Activated CD4-positive, alpha-beta memory T cell treated with anti-CD3 and anti-CD28 coated beads, Interleukin-2, amount 10 ng/mL, durations not matched to agents 7 days and 5 days (primary cell): ENCODE results near the gene MS4A1. TPM values are rescaled to one million over a fixed set of nuclear protein-coding genes. Genes with fewer than 3 reads are reported as not detected.
"Not testable (repeated sequence)": the region's sequence is repeated elsewhere in the genome, so short reads cannot be mapped to it uniquely, and the experiment has no call there.

ENCODE experiments used
- CTCF ChIA-PET: fragments of 350-600 bp; sonication (Branson Sonifier 250); formaldehyde crosslinking; loops from one replicate; lab custom pipeline; 2021; ENCODE audit warnings: antibody characterized with exemption, inconsistent platforms; lab: Charles Lee
- POLR2A ChIA-PET: fragments of 350-600 bp; sonication (Branson Sonifier 250); formaldehyde crosslinking; loops from one replicate; lab custom pipeline; 2021; ENCODE audit warnings: antibody characterized with exemption; lab: Charles Lee
- DNase-seq: peaks from one replicate; pipeline ENCODE4 v3.0.0-alpha.2; 2020
- H3K27ac Mint-ChIP-seq: one replicate; pipeline ENCODE4 v1.8.0; 2021; ENCODE audit warnings: mild to moderate bottlenecking, mixed read lengths
- H3K27me3 Mint-ChIP-seq: one replicate; pipeline ENCODE4 v1.8.0; 2021; ENCODE audit warnings: mixed read lengths
- H3K36me3 Mint-ChIP-seq: one replicate; pipeline ENCODE4 v1.8.0; 2021; ENCODE audit warnings: low read depth, mixed read lengths
- H3K4me1 Mint-ChIP-seq: one replicate; pipeline ENCODE4 v1.8.0; 2021; ENCODE audit warnings: mixed read lengths
- H3K4me3 Mint-ChIP-seq: one replicate; pipeline ENCODE4 v1.8.0; 2021; ENCODE audit warnings: mild to moderate bottlenecking, mixed read lengths
- H3K9me3 Mint-ChIP-seq: one replicate; pipeline ENCODE4 v1.8.0; 2021; ENCODE audit warnings: mixed read lengths
- total RNA-seq, 2 experiments: library from RNA; stranded (reverse); gene quantifications; one replicate each; pipeline ENCODE4 v1.2.3, GENCODE V29; 2021

Gene MS4A1
- total RNA-seq, 2 experiments from 2014 or later, result not detected

- no peak for DNase-seq
- no peaks in the 10 kb centered on the region for H3K4me1 Mint-ChIP-seq
- no peak overlapping the region for H3K27ac Mint-ChIP-seq
Observed at GRCh38 chr11:60469723-60470122, 14.1 kb downstream of the MS4A1 start.

GRCh38 chr11:60477035-60477445, 21.4 kb downstream of the MS4A1 start:
- Mint-ChIP-seq H3K4me3 (no peak overlapping the region), H3K4me1 (peaks cover 1% of the 10 kb centered on the region), H3K9me3 (no peaks in the 10 kb centered on the region), H3K27me3 (peaks cover 19% of the 10 kb centered on the region), H3K27ac (no peak overlapping the region), H3K36me3 (no peaks in the 10 kb centered on the region)
- ChIA-PET CTCF (interaction anchor here (0.6 kb wide), 1 partner anchor 143 kb away, joined by 3 read pairs; no protein-coding TSS in a partner anchor), POLR2A (interaction anchor here (0.7 kb wide), 1 partner anchor 21 kb away, joined by 4 read pairs; the partner anchor contains the start of gene MS4A1)
- DNase-seq, result no peak

More at GRCh38 chr11:60469723-60470122, 14.1 kb downstream of the MS4A1 start:
- no peaks in the 10 kb centered on the region for H3K36me3 Mint-ChIP-seq
- ChIA-PET CTCF (no interaction called here), POLR2A (no interaction called here)
- no peak overlapping the region for H3K4me3 Mint-ChIP-seq
- no peaks in the 10 kb centered on the region for H3K9me3 Mint-ChIP-seq
- peaks cover 13% of the 10 kb centered on the region for H3K27me3 Mint-ChIP-seq

- Mint-ChIP-seq H3K36me3 (no peaks in the 10 kb centered on the region), H3K27ac (no peak overlapping the region), H3K9me3 (no peaks in the 10 kb centered on the region), H3K4me3 (no peak overlapping the region), H3K4me1 (peaks cover 9% of the 10 kb centered on the region), H3K27me3 (peaks cover 15% of the 10 kb centered on the region)
- DNase-seq, result no peak
- POLR2A ChIA-PET, result no interaction called here
- CTCF ChIA-PET, result interaction anchor here (1.1 to 1.2 kb wide), 2 partner anchors 119 to 138 kb away, joined by 3 to 4 read pairs; no protein-coding TSS in a partner anchor
Observed at GRCh38 chr11:60482361-60482760, 26.7 kb downstream of the MS4A1 start.

GRCh38 chr11:60485987-60486386, 30.3 kb downstream of the MS4A1 start:
- Mint-ChIP-seq H3K27me3 (peaks cover 6% of the 10 kb centered on the region), H3K9me3 (no peaks in the 10 kb centered on the region), H3K4me3 (no peak overlapping the region), H3K27ac (no peak overlapping the region), H3K4me1 (peaks cover 9% of the 10 kb centered on the region), H3K36me3 (no peaks in the 10 kb centered on the region)
- POLR2A ChIA-PET, result no interaction called here
- CTCF ChIA-PET, result interaction anchor here (1.0 kb wide), 1 partner anchor 153 kb away, joined by 3 read pairs; no protein-coding TSS in a partner anchor
- DNase-seq, result peak; percentile 23

- POLR2A ChIA-PET, result no interaction called here
- H3K4me1 Mint-ChIP-seq, result no peaks in the 10 kb centered on the region
- CTCF ChIA-PET, result no interaction called here
- H3K9me3 Mint-ChIP-seq, result no peaks in the 10 kb centered on the region
- DNase-seq, result no peak
- H3K4me3 Mint-ChIP-seq, result no peak within 1 kb of the TSS
- no peak within 1 kb of the TSS for H3K27ac Mint-ChIP-seq
- H3K27me3 Mint-ChIP-seq, result peaks cover 14% of the 10 kb centered on the region
- no peaks in the 10 kb centered on the region for H3K36me3 Mint-ChIP-seq
Observed at GRCh38 chr11:60492488-60493009, 36.9 kb downstream of the MS4A1 start, which contains the start of gene MS4A12. MS4A12 (plus strand) TSS chr11:60492778; CDS start chr11:60497319, 4,541 bp downstream.

GRCh38 chr11:60493454-60493853, 37.8 kb downstream of the MS4A1 start:
- H3K36me3 Mint-ChIP-seq, result no peaks in the 10 kb centered on the region
- DNase-seq, result no peak
- no peak overlapping the region for H3K4me3 Mint-ChIP-seq
- no peaks in the 10 kb centered on the region for H3K4me1 Mint-ChIP-seq
- POLR2A ChIA-PET, result no interaction called here
- peaks cover 13% of the 10 kb centered on the region for H3K27me3 Mint-ChIP-seq
- H3K27ac Mint-ChIP-seq, result no peak overlapping the region
- CTCF ChIA-PET, result no interaction called here
- no peaks in the 10 kb centered on the region for H3K9me3 Mint-ChIP-seq

GRCh38 chr11:60498399-60498798, 42.8 kb downstream of the MS4A1 start:
- Mint-ChIP-seq H3K27ac (no peak overlapping the region), H3K27me3 (peaks cover 13% of the 10 kb centered on the region), H3K36me3 (no peaks in the 10 kb centered on the region), H3K4me3 (no peak overlapping the region), H3K4me1 (no peaks in the 10 kb centered on the region), H3K9me3 (no peaks in the 10 kb centered on the region)
- POLR2A ChIA-PET, result no interaction called here
- no peak for DNase-seq
- CTCF ChIA-PET, result no interaction called here

GRCh38 chr11:60498853-60499252, 43.2 kb downstream of the MS4A1 start:
- peaks cover 16% of the 10 kb centered on the region for H3K27me3 Mint-ChIP-seq
- DNase-seq, result no peak
- H3K4me3 Mint-ChIP-seq, result no peak overlapping the region
- peaks cover under 1% of the 10 kb centered on the region for H3K4me1 Mint-ChIP-seq
- no peak overlapping the region for H3K27ac Mint-ChIP-seq
- CTCF ChIA-PET, result no interaction called here
- H3K9me3 Mint-ChIP-seq, result no peaks in the 10 kb centered on the region
- POLR2A ChIA-PET, result no interaction called here
- no peaks in the 10 kb centered on the region for H3K36me3 Mint-ChIP-seq

GRCh38 chr11:60500276-60500910, 44.7 kb downstream of the MS4A1 start:
- Mint-ChIP-seq H3K27me3 (peaks cover 16% of the 10 kb centered on the region), H3K4me1 (peaks cover 12% of the 10 kb centered on the region), H3K36me3 (peaks cover 2% of the 10 kb centered on the region), H3K4me3 (no peak overlapping the region), H3K27ac (no peak overlapping the region), H3K9me3 (no peaks in the 10 kb centered on the region)
- POLR2A ChIA-PET, result no interaction called here
- CTCF ChIA-PET, result no interaction called here
- DNase-seq, result no peak

- peaks cover 2% of the 10 kb centered on the region for H3K36me3 Mint-ChIP-seq
- DNase-seq, result no peak
- no peak overlapping the region for H3K4me3 Mint-ChIP-seq
- H3K27me3 Mint-ChIP-seq, result peaks cover 22% of the 10 kb centered on the region
- CTCF ChIA-PET, result interaction anchor here (0.6 kb wide), 1 partner anchor 94 kb away, joined by 3 read pairs; no protein-coding TSS in a partner anchor
- POLR2A ChIA-PET, result no interaction called here
- no peaks in the 10 kb centered on the region for H3K9me3 Mint-ChIP-seq
- peaks cover 12% of the 10 kb centered on the region for H3K4me1 Mint-ChIP-seq
- H3K27ac Mint-ChIP-seq, result no peak overlapping the region
Observed at GRCh38 chr11:60502221-60502775, 46.7 kb downstream of the MS4A1 start.

GRCh38 chr11:60504219-60504905, 48.7 kb downstream of the MS4A1 start:
- Mint-ChIP-seq H3K9me3 (peaks cover 4% of the 10 kb centered on the region), H3K4me3 (no peak overlapping the region), H3K27ac (no peak overlapping the region), H3K27me3 (peaks cover 22% of the 10 kb centered on the region), H3K4me1 (peaks cover 12% of the 10 kb centered on the region), H3K36me3 (peaks cover 2% of the 10 kb centered on the region)
- ChIA-PET POLR2A (no interaction called here), CTCF (no interaction called here)
- no peak for DNase-seq

GRCh38 chr11:60509609-60510008, 54.0 kb downstream of the MS4A1 start:
- H3K4me3 Mint-ChIP-seq, H3K4me1 Mint-ChIP-seq, H3K9me3 Mint-ChIP-seq, H3K36me3 Mint-ChIP-seq, CTCF ChIA-PET, H3K27ac Mint-ChIP-seq, DNase-seq, POLR2A ChIA-PET: not testable (repeated sequence)
- peaks cover 21% of the 10 kb centered on the region for H3K27me3 Mint-ChIP-seq

GRCh38 chr11:60510209-60510608, 54.6 kb downstream of the MS4A1 start:
- POLR2A ChIA-PET, H3K4me1 Mint-ChIP-seq, CTCF ChIA-PET, H3K9me3 Mint-ChIP-seq, H3K36me3 Mint-ChIP-seq, H3K4me3 Mint-ChIP-seq, H3K27ac Mint-ChIP-seq, DNase-seq: not testable (repeated sequence)
- H3K27me3 Mint-ChIP-seq, result peaks cover 21% of the 10 kb centered on the region
